D721Med (cell line): ENCODE data around the gene BCAP31.
"Not testable (repeated sequence)": the region's sequence is repeated elsewhere in the genome, so short reads cannot be mapped to it uniquely, and the experiment has no call there.

Experiments used
- DNase-seq: peaks from one replicate; pipeline ENCODE4 v3.0.0; 2011; ENCODE audit warnings: low spot score; ENCODE audit not compliant: insufficient read length
- FAIRE-seq: peaks from 2 replicates; lab custom pipeline; 2011; peaks lifted over from hg19 to GRCh38; lab: Jason Lieb, UNC
- TF ChIP-seq, protein P1 (sequence below): IDR thresholded peaks from 2 replicates; pipeline ENCODE4 v1.5.1; 2012; ENCODE audit warnings: mild to moderate bottlenecking, control low read depth; ENCODE audit not compliant: insufficient read depth; ENCODE audit errors: missing control alignments

The BCAP31 gene

DNA sequence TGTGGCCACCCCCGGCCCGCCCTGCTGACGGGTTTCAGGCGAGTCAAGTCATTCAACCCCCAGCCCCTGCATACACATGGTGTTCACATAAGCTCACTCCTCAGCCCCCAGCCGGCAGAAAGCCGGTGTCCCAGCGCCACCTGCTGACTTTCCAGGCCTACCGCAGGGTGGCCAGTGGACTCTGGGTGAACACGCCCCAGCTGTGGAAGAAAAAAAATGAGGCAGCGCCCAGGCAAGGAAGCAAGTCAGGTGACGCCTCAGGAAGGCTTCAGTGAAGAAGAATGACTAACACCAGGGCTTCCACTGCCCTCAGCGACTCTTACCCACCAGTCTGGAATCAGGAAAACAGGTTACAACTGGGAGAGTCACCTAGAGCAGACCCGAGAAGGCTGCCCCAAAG, 15.8 kb downstream of the BCAP31 start:
- FAIRE-seq (no peak), DNase-seq (peak; percentile 61)
- TF ChIP-seq, protein P1, sequence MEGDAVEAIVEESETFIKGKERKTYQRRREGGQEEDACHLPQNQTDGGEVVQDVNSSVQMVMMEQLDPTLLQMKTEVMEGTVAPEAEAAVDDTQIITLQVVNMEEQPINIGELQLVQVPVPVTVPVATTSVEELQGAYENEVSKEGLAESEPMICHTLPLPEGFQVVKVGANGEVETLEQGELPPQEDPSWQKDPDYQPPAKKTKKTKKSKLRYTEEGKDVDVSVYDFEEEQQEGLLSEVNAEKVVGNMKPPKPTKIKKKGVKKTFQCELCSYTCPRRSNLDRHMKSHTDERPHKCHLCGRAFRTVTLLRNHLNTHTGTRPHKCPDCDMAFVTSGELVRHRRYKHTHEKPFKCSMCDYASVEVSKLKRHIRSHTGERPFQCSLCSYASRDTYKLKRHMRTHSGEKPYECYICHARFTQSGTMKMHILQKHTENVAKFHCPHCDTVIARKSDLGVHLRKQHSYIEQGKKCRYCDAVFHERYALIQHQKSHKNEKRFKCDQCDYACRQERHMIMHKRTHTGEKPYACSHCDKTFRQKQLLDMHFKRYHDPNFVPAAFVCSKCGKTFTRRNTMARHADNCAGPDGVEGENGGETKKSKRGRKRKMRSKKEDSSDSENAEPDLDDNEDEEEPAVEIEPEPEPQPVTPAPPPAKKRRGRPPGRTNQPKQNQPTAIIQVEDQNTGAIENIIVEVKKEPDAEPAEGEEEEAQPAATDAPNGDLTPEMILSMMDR = peak; percentile 49

DNA sequence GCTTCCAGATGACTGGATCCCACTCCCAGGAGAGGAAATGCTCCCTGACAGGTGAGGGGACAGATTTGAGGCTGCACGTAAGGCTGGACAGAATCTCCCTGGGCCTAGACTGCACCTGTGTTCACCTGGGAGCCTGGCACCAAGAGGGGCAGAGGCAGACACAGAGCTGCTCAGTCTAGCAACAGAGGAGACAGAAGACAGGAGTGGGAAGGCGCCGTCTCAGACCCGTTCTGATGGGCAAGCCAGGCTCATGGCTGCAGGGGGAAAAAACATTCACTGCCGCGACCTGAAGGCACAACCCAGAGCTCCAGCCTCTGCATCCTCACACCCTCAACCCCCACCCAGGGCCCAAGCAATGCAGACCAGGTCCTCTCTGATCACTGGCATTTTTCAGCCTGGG, 16.8 kb downstream of the BCAP31 start:
- FAIRE-seq = no peak
- DNase-seq = no peak

DNA sequence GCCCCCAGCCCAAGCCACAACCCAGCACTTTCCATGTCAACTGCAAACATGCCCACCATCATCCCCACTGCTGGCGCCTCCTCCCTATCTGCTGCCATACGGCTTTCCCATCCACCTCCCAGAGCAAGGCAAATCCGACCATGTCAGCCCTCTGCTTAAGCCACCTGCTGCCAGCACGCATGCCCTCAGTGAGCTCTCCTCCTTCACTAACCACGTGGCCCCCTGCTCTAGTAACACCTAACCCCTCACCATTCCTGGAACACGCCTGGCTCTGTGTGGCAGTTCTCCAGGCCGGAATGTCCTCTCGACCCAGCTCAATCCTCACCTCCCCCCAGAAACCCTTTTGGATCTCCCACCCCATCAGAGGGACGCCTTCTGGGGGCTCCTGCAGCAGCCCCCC, 17.4 kb downstream of the BCAP31 start:
- no peak for FAIRE-seq
- DNase-seq = no peak
- TF ChIP-seq, protein P1 = no peak

More for the DNA sequence above, 16.8 kb downstream of the BCAP31 start:
- TF ChIP-seq, protein P1 = no peak

DNA sequence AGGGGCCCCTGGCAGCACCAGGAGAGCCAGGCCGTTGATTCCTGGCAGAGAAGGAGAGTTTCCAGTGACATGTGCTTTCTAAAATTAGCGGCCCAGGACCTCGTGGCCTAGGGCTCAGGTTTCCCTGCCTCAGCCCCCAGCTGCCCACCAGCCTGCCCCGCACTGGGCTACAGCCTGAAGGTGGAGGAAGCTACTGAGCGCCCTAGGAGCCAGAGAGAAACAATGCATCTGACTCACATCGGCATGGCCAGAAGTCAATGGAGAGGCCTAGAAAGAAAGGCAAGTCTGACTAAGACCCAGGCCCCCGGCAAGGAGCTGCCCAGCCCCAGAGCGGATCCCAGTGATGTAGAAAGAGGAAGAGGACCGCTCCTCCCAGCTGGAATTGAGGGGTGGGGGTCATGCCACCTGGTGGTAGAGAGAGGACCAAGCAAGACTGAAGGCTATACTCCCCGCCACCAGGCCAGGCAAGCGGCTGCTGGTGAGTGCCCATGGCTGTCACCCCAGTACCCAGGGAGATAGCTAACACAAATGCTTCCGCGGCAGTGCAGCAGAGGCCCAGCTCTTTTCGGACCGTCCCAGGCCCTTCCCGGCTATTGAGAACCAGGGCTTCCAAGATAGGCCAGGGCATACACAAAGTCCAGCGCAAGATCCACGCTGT, 18.7 kb downstream of the BCAP31 start:
- not testable (repeated sequence) for DNase-seq

DNA sequence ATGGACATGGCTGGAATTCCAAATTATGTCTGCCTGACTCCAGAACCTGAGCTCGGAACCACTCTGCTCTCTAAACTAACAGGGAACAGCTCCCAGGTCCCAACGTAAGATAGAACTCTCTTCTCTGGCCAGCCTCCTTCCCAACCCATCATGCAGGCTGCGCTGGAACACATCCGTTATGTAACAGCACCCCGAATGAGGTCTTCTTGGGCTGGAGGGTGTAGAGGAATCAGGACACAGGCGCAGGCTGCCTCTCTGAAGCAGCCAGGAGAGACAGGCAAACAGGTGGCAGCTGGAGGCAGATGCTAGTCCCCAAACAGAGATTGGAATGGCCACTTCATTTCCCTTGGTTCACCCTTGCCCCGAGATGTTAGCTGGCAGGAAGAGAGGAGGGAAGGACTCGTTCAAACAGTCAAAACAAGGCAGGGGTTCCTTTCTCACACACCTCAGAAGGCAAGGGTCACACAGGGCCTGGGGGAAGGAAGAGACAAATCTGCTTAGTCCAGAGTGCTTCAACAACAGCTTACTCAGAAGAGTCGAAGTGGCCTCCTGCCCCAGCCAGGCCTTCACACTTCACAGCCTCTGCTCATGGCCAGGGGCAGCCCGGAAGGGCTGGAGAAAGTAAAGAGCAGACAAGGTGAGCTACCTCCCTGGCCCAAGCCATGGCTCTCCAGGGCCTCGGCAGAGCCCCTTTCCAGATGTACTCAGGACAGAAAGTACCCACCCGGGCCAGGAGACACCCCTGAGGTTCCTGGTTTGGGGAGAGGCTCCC, 19.4 kb downstream of the BCAP31 start:
- not testable (repeated sequence) for DNase-seq, FAIRE-seq

More for the DNA sequence above, 18.7 kb downstream of the BCAP31 start:
- not testable (repeated sequence) for FAIRE-seq

DNA sequence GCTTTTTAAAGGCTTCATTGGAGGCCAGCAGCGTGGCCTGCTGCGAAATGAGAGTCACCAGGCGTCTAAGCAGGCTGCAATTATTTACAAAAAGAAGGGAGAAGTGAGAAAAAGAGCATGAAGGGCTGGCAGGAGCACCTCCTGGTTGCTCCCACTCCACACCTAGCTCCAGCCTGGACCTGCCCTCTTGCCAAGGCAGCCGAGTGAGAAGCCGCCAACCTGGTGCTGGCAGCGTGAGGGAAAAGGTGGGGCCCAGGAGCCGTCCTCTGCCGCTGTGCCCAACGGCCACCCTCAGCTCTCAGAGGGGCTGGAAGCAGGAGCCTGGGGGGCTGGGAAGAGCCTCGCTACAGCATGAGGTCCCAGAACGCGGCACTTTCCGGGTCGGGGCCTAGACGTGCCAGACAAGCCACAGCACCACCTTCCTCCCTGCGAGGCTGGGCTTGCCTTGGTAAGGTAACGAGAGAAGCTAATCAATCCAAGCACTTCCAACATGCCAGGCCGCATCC, 20.1 kb downstream of the BCAP31 start:
- DNase-seq (no peak), FAIRE-seq (no peak)
- TF ChIP-seq, protein P1 = no peak

DNA sequence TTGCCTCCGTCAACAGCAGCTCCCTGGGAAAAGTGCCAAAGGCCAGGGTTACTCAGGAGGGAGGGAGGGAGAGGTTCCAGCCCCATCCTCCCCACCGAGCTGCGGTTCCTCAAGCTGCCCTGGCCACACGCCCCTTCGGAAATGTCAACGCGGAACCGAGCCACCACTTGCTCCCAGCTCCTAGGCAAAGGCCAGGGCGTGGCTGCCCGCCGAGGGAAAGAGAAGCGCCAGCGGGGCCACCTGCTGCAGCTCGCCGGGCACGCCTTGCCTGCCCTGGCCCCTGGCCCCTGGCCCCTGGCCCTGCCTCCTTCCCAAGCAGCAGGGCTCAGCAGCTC, 21.2 kb downstream of the BCAP31 start:
- DNase-seq (no peak), FAIRE-seq (no peak)
- TF ChIP-seq, protein P1 = no peak

DNA sequence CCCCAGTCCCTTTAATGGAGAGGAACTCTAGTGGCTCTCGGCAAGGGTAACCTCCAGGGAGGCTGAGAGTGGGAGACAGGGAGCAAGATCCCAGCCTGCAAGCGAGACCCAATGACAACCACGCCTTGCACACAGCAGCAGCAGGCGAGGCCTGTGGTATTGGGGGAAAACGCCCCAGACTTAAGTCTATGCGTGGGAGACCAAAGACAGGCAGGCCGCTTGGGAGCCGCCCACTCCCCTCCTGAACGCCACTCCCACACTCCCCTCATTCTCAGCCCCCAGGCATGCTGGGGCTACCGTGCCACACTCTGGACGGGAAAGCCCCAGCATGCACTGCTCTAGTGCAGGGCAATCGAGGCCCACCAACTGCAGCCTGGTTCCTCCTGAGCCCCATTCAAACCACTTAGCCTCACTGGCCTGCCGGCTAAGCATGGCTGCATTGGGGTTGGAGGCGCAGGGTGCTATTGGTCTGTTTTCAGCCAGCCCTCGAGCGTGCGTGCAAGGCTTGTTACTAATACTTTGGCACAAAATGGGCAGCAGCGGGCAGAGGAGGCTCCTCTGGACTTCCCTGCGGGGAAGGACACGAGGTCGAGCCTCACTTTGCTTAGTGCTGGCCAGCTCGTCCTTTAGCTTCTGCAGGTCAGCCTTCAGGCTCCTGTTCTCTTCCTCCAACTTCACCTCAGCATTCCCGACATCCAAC, 21.7 kb downstream of the BCAP31 start:
- DNase-seq (no peak), FAIRE-seq (no peak)
- TF ChIP-seq, protein P1 = no peak
